Tibial nerve (tissue), 4 donors: Measurements from ENCODE around the gene TEX44. TPM values are rescaled to one million over a fixed set of nuclear protein-coding genes. Genes with fewer than 3 reads are reported as not detected.

Source experiments
- DNase-seq, 2 donors: peaks; one replicate each; pipeline ENCODE4 v3.0.0-alpha.2; 2019; ENCODE audit warnings: low spot score in 2 of 2
- H3K27ac ChIP-seq, 4 donors: fragments of 200-600 bp; sonication (generic) in 3 of 4; one replicate each; pipeline ENCODE4 v1.5.1; 2017 to 2019; ENCODE audit warnings: mild to moderate bottlenecking in 1 of 4
- H3K27me3 ChIP-seq, 2 donors: fragments of 200-600 bp; sonication (generic) in 1 of 2; one replicate each; pipeline versions ENCODE4 v1.5.1 to v1.6.0; 2017 to 2019
- H3K36me3 ChIP-seq, 3 donors: fragments of 200-600 bp; sonication (generic); one replicate each; pipeline ENCODE4 v1.5.1; 2018 to 2019
- H3K4me1 ChIP-seq, 4 donors: fragments of 200-600 bp; sonication (generic) in 3 of 4; one replicate each; pipeline ENCODE4 v1.5.1; 2017 to 2019
- H3K4me3 ChIP-seq, 4 donors: fragments of 200-600 bp; sonication (generic) in 3 of 4; one replicate each; pipeline ENCODE4 v1.5.1; 2017 to 2019; ENCODE audit warnings: mild to moderate bottlenecking in 1 of 4, moderate library complexity in 1 of 4
- H3K9me3 ChIP-seq, 4 donors: fragments of 200-600 bp; sonication (generic) in 3 of 4; one replicate each; pipeline ENCODE4 v1.5.1; 2017 to 2019
- CTCF ChIP-seq, 5 experiments: fragments of 200-600 bp in 3 of 5; fragments of 450-650 bp in 2 of 5; sonication (generic) in 3 of 5; IDR thresholded peaks; one replicate each; pipeline ENCODE4 v1.5.1; 2016 to 2019; ENCODE audit warnings: antibody characterized with exemption in 5 of 5, mild to moderate bottlenecking in 3 of 5, moderate library complexity in 2 of 5
- EP300 ChIP-seq, 2 donors: sonication (generic); formaldehyde crosslinking; IDR thresholded peaks; one replicate each; pipeline ENCODE4 v1.6.1; 2017; ENCODE audit warnings: antibody characterized with exemption in 2 of 2, mild to moderate bottlenecking in 1 of 2
- POLR2A ChIP-seq, 2 donors: fragments of 450-650 bp; IDR thresholded peaks; one replicate each; pipeline ENCODE4 v1.6.1; 2017; ENCODE audit warnings: antibody characterized with exemption in 2 of 2, mild to moderate bottlenecking in 2 of 2, moderate library complexity in 2 of 2
- WGBS, 2 donors: methylation state at CpG; one replicate each; pipeline ENCODE4 v1.1.5; 2018; 5-methylcytosine and 5-hydroxymethylcytosine counted together
- total RNA-seq, 4 donors: library from RNA; depleted of rRNA; stranded (reverse); fragments of >200 nt; gene quantifications; one replicate each; pipeline ENCODE4 v1.1.0, GENCODE V29; 2016

Gene TEX44
- total RNA-seq, 4 donors from 2014 or later = not detected

GRCh38 chr2:231640641-231641111 is 48.0 kb downstream of the TEX44 start:
- H3K27ac ChIP-seq = peak overlapping the region; percentile 48 to 94 (median 78)
- H3K27me3 ChIP-seq = no peaks in the 10 kb centered on the region
- TF ChIP-seq EP300 (IDR thresholded peaks at IDR 0.05) = peak in 1 of 2 donors; percentile 42
- no peak for TF ChIP-seq POLR2A (IDR thresholded peaks at IDR 0.05)
- TF ChIP-seq CTCF (IDR thresholded peaks at IDR 0.05) = peak in 1 of 5 experiments; percentile 25
- peak in 1 of 2 donors; percentile 48 for DNase-seq
- no peaks in the 10 kb centered on the region for H3K36me3 ChIP-seq
- H3K4me3 ChIP-seq = no peak overlapping the region
- peaks cover 3 to 58% (median 33%) of the 10 kb centered on the region in 4 donors for H3K4me1 ChIP-seq
- WGBS, 2 donors = 30 to 41% methylated on average over 9 to 11 of the region's 11 CpGs
- H3K9me3 ChIP-seq = no peaks in the 10 kb centered on the region

GRCh38 chr2:231642631-231643494 is 50.2 kb downstream of the TEX44 start:
- Histone ChIP-seq H3K4me3 (peak overlapping the region in 2 of 4 donors; percentile 15 to 24), H3K27me3 (no peaks in the 10 kb centered on the region), H3K9me3 (no peaks in the 10 kb centered on the region), H3K36me3 (no peaks in the 10 kb centered on the region), H3K4me1 (peaks cover 3 to 58% (median 33%) of the 10 kb centered on the region in 4 donors), H3K27ac (peak overlapping the region; percentile 77 to 99 (median 88))
- peak; percentile 81 to 85 for DNase-seq
- peak; percentile 83 to 94 for TF ChIP-seq EP300 (IDR thresholded peaks at IDR 0.05)
- peak in 1 of 5 experiments; percentile 37 for TF ChIP-seq CTCF (IDR thresholded peaks at IDR 0.05)
- no peak for TF ChIP-seq POLR2A (IDR thresholded peaks at IDR 0.05)
- WGBS, 2 donors = 29 to 36% methylated on average over 29 of the region's 30 CpGs

- no peak for TF ChIP-seq POLR2A (IDR thresholded peaks at IDR 0.05)
- TF ChIP-seq EP300 (IDR thresholded peaks at IDR 0.05) = no peak
- no peak for TF ChIP-seq CTCF (IDR thresholded peaks at IDR 0.05)
- peaks cover 3 to 55% (median 33%) of the 10 kb centered on the region in 4 donors for H3K4me1 ChIP-seq
- H3K27me3 ChIP-seq = no peaks in the 10 kb centered on the region
- H3K36me3 ChIP-seq = no peaks in the 10 kb centered on the region
- no peak for DNase-seq
- peak overlapping the region; percentile 77 to 99 (median 88) for H3K27ac ChIP-seq
- no peak overlapping the region for H3K4me3 ChIP-seq
- 82 to 84% methylated on average over 8 of the region's 8 CpGs for WGBS, 2 donors
- no peaks in the 10 kb centered on the region for H3K9me3 ChIP-seq
These were observed 50.8 kb downstream of the TEX44 start for GRCh38 chr2:231643495-231643888.

Other genes starting within 250 kb of the TEX44 start
- gene B3GNT7, start 197.2 kb upstream of the TEX44 start, total RNA-seq = 1 to 10 TPM; 2.6 to 3.3 (median 3.0) TPM
- gene NCL, start 128.4 kb upstream of the TEX44 start, total RNA-seq = 100 to 1,000 TPM; 119 to 202 (median 143) TPM
- gene NMUR1, start 62.4 kb upstream of the TEX44 start, total RNA-seq = 1 to 10 TPM in 1 of 4 donors, under 1 TPM in 2, not detected in 1; 0.21 to 2.5 (median 0.22) TPM
- gene PTMA, start 115.7 kb downstream of the TEX44 start, total RNA-seq = 1,000 to 10,000 TPM in 1 of 4 donors, 100 to 1,000 TPM in 3; 622 to 1,472 (median 817) TPM
- gene PDE6D, start 188.4 kb downstream of the TEX44 start, total RNA-seq = 10 to 100 TPM; 18.6 to 30.8 (median 26.6) TPM
- 10 to 100 TPM; 26.0 to 89.4 (median 42.5) TPM for gene COPS7B, start 193.6 kb downstream of the TEX44 start, total RNA-seq